Retinal pigment epithelial cell (primary cell): ENCODE data around the gene KSR2.
"Not testable (repeated sequence)": the region's sequence is repeated elsewhere in the genome, so short reads cannot be mapped to it uniquely, and the experiment has no call there.

Source experiments
- DNase-seq: peaks from one replicate; pipeline ENCODE4 v3.0.0-alpha.2; 2010; ENCODE audit warnings: low read depth
- H3K4me3 ChIP-seq: 2 replicates; pipeline ENCODE4 v1.5.1; 2011; ENCODE audit warnings: mild to moderate bottlenecking, low read length, control low read depth, moderate library complexity
- TF ChIP-seq, protein P1 (sequence below): conservative IDR thresholded peaks from 2 replicates; pipeline ENCODE4 v1.5.1; 2011; ENCODE audit warnings: low read depth, low read length, control low read depth, inconsistent platforms

The KSR2 gene

DNA sequence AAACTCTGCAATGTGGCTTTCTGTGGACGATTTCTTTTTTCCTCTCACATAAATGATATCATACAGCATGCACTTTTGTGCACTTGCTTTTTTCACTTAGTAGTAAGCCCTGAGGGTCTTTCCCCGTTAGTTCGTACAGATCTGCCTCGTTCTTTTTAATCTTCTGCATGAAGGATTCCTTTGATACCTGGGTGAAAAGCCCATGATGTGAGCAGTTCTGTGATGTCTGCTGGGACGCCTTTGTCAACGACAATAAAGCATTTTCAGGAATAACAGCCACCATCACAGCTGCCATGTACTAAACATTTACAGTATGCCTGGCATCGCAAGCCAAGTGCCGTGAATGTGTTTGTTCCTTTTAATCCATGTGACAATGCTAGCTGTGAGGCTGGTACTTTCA lies 99.2 kb downstream of the KSR2 start:
- DNase-seq: no peak
- H3K4me3 ChIP-seq: no peak overlapping the region
- TF ChIP-seq, protein P1, sequence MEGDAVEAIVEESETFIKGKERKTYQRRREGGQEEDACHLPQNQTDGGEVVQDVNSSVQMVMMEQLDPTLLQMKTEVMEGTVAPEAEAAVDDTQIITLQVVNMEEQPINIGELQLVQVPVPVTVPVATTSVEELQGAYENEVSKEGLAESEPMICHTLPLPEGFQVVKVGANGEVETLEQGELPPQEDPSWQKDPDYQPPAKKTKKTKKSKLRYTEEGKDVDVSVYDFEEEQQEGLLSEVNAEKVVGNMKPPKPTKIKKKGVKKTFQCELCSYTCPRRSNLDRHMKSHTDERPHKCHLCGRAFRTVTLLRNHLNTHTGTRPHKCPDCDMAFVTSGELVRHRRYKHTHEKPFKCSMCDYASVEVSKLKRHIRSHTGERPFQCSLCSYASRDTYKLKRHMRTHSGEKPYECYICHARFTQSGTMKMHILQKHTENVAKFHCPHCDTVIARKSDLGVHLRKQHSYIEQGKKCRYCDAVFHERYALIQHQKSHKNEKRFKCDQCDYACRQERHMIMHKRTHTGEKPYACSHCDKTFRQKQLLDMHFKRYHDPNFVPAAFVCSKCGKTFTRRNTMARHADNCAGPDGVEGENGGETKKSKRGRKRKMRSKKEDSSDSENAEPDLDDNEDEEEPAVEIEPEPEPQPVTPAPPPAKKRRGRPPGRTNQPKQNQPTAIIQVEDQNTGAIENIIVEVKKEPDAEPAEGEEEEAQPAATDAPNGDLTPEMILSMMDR: no peak

DNA sequence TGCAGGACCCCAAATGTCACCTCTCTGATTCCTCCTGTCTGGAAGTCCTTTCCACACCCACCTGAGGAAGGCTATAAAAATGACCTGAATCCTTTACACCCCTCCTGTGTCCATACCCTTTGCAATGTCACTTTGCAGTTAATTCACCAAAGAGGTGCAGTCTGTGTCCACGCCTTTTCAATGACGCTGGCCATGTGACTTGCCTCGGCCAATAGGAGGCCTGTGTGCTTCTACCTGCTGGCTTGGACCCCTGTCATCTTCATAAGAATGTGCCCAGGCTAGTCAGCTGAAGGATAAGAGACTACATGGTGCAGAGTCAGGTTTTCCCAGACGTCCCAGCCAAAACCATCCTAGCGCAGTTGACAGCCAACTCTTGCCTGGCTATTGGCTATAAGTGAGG lies 101.4 kb downstream of the KSR2 start:
- TF ChIP-seq, protein P1: no peak
- no peak for DNase-seq
- H3K4me3 ChIP-seq: no peak overlapping the region

DNA sequence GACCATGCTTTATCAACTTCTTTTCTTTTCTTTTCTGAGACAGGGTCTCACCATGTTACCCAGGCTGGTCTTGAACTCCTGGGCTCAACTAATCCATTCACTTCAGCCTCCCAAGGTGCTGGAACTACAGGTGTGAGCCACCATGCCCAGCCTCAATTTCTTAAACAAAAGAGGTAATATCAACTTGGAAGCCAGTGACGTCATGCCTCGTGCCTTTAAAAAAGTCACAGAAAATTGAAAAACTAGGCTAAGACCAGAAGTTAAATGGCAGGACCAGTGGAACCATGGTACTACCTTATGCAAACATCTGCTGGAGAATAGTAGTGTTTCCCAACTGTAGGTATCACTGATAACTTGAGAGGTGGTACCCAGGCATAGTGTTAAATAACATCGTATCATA lies 103.3 kb downstream of the KSR2 start:
- TF ChIP-seq, protein P1: no peak
- no peak overlapping the region for H3K4me3 ChIP-seq
- no peak for DNase-seq

DNA sequence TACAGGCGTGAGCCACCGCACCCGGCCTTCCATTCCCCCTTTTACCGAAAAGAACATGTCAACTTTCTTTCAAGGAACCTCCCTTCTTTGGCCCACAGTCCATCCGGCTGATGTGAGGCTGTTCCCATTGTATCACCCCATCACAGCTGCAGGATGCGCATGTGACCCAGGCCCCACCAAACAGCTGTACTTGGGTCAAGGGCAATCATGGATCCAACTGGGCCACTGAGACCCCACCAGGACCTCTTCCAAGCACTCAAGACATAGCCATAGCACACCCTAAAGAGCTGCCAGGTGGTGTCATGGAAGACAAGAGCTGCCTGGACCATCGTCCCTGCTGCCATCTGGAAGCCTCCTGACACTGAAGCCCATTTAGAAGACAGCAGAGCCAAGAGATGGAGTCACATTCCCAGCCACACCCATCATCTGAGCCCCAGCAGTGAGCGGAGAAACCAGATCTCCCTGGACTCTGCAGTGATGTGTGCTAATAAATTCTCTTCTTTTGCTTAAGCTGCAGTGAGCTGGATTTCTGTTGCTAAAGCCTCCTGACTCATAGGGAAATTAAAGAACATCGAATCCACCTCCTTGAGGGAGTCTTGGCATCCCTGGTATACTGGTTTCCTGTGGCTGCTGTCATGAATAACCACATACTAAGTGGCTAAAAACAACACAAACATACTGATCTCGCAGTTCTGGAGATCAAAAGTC lies 105.6 kb downstream of the KSR2 start:
- H3K4me3 ChIP-seq: no peak overlapping the region
- TF ChIP-seq, protein P1: no peak
- DNase-seq: no peak

DNA sequence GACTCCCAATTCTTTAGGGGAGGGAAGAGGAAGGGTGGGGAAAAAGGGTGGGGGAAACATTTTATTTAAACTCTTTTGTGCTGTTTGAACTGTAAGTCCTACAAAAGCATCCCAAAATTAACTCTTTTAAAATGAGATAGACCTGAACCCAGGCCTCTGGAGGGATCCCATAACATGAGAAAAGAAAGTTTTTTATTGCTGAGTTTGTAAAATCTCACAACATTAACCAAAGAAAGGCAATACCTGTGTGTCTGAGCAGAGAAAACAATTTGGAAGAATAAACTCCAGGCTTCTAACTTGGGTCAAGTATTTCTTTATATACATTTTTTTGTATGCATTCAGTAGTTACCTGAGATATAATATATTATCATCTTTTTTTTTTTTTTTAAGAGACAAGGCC lies 107.1 kb downstream of the KSR2 start:
- no peak overlapping the region for H3K4me3 ChIP-seq
- TF ChIP-seq, protein P1: no peak
- no peak for DNase-seq

DNA sequence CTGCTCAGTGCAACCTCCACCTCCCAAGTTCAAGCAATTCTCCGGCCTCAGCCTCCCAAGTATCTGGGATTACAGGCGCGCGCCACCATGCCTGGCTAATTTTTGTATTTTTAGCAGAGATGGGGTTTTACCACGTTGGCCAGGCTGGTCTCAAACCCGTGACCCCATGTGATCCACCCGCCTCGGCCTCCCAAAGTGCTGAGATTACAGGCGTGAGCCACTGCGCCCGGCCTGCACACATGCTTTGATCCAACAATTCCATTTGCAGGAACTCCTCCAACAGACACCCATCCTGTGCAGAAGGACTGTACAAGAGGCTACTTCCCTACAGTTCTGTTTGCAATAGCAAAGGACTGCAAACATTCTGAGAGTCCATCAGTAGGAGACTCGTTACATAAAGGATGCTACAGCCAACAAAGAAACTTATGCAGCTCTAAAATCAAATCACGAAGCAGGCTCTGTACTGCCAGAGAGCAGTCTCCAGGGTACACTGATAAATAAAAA lies 108.0 kb downstream of the KSR2 start:
- not testable (repeated sequence) for H3K4me3 ChIP-seq, DNase-seq

DNA sequence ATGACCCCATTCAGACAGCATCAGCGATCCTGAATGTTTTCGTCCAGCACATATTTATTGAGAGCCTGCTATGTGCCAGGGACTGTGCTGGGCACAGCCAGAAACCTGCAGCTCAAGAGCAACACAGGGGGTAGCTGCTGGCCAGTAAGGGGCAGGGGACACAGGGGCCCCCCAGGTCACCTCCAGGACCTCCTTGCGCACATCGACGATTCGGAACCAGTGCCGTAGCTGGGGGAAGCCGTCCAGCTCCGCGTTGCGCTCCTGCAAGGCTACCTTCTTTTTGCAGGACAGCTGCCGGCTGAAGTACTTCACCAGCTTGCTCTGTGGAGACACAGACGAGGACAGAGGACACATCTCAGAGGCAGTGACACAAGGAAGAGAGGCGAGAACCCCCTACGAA lies 108.7 kb downstream of the KSR2 start:
- no peak for DNase-seq
- no peak overlapping the region for H3K4me3 ChIP-seq
- TF ChIP-seq, protein P1: no peak
